ENCODE data around the gene ADIPOR2. TPM values are rescaled to one million over a fixed set of nuclear protein-coding genes. Genes with fewer than 3 reads are reported as not detected.
"Not testable (repeated sequence)": the region's sequence is repeated elsewhere in the genome, so short reads cannot be mapped to it uniquely, and the experiment has no call there.

The ADIPOR2 gene
- total and polyA plus RNA-seq, 4 donors, result 26.6 to 68.3 (median 41.7) TPM

- DNase-seq (ENCODE audit: low spot score), result no peak
- Histone ChIP-seq H3K9ac (ENCODE audit: low read depth in 1 of 2, low read length in 2 of 2) (no peak overlapping the region), H3K4me1 (ENCODE audit: control insufficient read depth in 4 of 4, insufficient read depth in 4 of 4, low read length in 3 of 4) (no peaks in the 10 kb centered on the region), H3K36me3 (ENCODE audit: control insufficient read depth in 4 of 4, insufficient read depth in 3 of 4, low read depth in 1 of 4, low read length in 3 of 4) (no peaks in the 10 kb centered on the region), H3K4me3 (ENCODE audit: low read depth in 1 of 3, low read length in 3 of 3) (no peak overlapping the region), H3K27ac (ENCODE audit: low read depth in 1 of 2, low read length in 2 of 2) (no peak overlapping the region), H3K9me3 (ENCODE audit: control insufficient read depth in 4 of 4, low read length in 3 of 4) (no peaks in the 10 kb centered on the region), H3K27me3 (ENCODE audit: control insufficient read depth in 4 of 4, insufficient read depth in 4 of 4, low read length in 3 of 4) (peaks cover 0 to 5% (median 1%) of the 10 kb centered on the region in 4 donors)
- WGBS, result 93% methylated on average over 9 of the region's 9 CpGs
- no peak for TF ChIP-seq EGR1 (IDR thresholded peaks at IDR 0.05; ENCODE audit: low read depth in 2 of 2)
- TF ChIP-seq ATF3 (IDR thresholded peaks at IDR 0.05), result no peak
- TF ChIP-seq FOXA1 (IDR thresholded peaks at IDR 0.05), result no peak
- TF ChIP-seq GABPA (IDR thresholded peaks at IDR 0.05 in 1 of 2, conservative IDR thresholded peaks at IDR 0.05 in 1 of 2), result no peak
- no peak for TF ChIP-seq JUND (IDR thresholded peaks at IDR 0.05)
- TF ChIP-seq HNF4G (IDR thresholded peaks at IDR 0.05), result no peak
- no peak for TF ChIP-seq ZBTB33 (IDR thresholded peaks at IDR 0.05)
- TF ChIP-seq RAD21 (IDR thresholded peaks at IDR 0.05), result no peak
- TF ChIP-seq REST (IDR thresholded peaks at IDR 0.05), result no peak
- no peak for TF ChIP-seq TAF1 (conservative IDR thresholded peaks at IDR 0.05)
- TF ChIP-seq RXRA (IDR thresholded peaks at IDR 0.05), result no peak
- TF ChIP-seq FOXA2 (IDR thresholded peaks at IDR 0.05), result no peak
- TF ChIP-seq YY1 (IDR thresholded peaks at IDR 0.05), result no peak
These were observed 126.0 kb downstream of the ADIPOR2 start for GRCh38 chr12:1816730-1817348.

GRCh38 chr12:1817928-1818327 is 127.1 kb downstream of the ADIPOR2 start:
- H3K4me3 ChIP-seq (ENCODE audit: low read depth in 1 of 3, low read length in 3 of 3); H3K9me3 ChIP-seq (ENCODE audit: control insufficient read depth in 4 of 4, low read length in 3 of 4); H3K27me3 ChIP-seq (ENCODE audit: control insufficient read depth in 4 of 4, insufficient read depth in 4 of 4, low read length in 3 of 4); H3K36me3 ChIP-seq (ENCODE audit: control insufficient read depth in 4 of 4, insufficient read depth in 3 of 4, low read depth in 1 of 4, low read length in 3 of 4); H3K27ac ChIP-seq (ENCODE audit: low read depth in 1 of 2, low read length in 2 of 2); H3K4me1 ChIP-seq (ENCODE audit: control insufficient read depth in 4 of 4, insufficient read depth in 4 of 4, low read length in 3 of 4); H3K9ac ChIP-seq (ENCODE audit: low read depth in 1 of 2, low read length in 2 of 2); DNase-seq (ENCODE audit: low spot score): not testable (repeated sequence)
- WGBS, result 94% methylated on average over 28 of the region's 28 CpGs

- H3K4me3 ChIP-seq (ENCODE audit: low read depth in 1 of 3, low read length in 3 of 3), result no peak overlapping the region
- no peaks in the 10 kb centered on the region for H3K4me1 ChIP-seq (ENCODE audit: control insufficient read depth in 4 of 4, insufficient read depth in 4 of 4, low read length in 3 of 4)
- no peak overlapping the region for H3K27ac ChIP-seq (ENCODE audit: low read depth in 1 of 2, low read length in 2 of 2)
- no peak for DNase-seq (ENCODE audit: low spot score)
- no peaks in the 10 kb centered on the region for H3K9me3 ChIP-seq (ENCODE audit: control insufficient read depth in 4 of 4, low read length in 3 of 4)
- 54% methylated on average over 9 of the region's 9 CpGs for WGBS
- H3K27me3 ChIP-seq (ENCODE audit: control insufficient read depth in 4 of 4, insufficient read depth in 4 of 4, low read length in 3 of 4), result peaks cover 0 to 5% (median 1%) of the 10 kb centered on the region in 4 donors
- H3K36me3 ChIP-seq (ENCODE audit: control insufficient read depth in 4 of 4, insufficient read depth in 3 of 4, low read depth in 1 of 4, low read length in 3 of 4), result no peaks in the 10 kb centered on the region
- no peak overlapping the region for H3K9ac ChIP-seq (ENCODE audit: low read depth in 1 of 2, low read length in 2 of 2)
- TF ChIP-seq REST (IDR thresholded peaks at IDR 0.05) (no peak), ATF3 (IDR thresholded peaks at IDR 0.05) (no peak), SP1 (IDR thresholded peaks at IDR 0.05) (no peak), EGR1 (IDR thresholded peaks at IDR 0.05; ENCODE audit: low read depth in 2 of 2) (no peak), ZBTB33 (IDR thresholded peaks at IDR 0.05) (no peak), FOXA1 (IDR thresholded peaks at IDR 0.05) (no peak), RXRA (IDR thresholded peaks at IDR 0.05) (no peak), NR2F2 (IDR thresholded peaks at IDR 0.05) (no peak), YY1 (IDR thresholded peaks at IDR 0.05) (no peak), FOXA2 (IDR thresholded peaks at IDR 0.05) (no peak)
These were observed 128.2 kb downstream of the ADIPOR2 start for GRCh38 chr12:1819050-1819449.
